ENCODE measurements around the gene OR2L5. TPM values are rescaled to one million over a fixed set of nuclear protein-coding genes. Genes with fewer than 3 reads are reported as not detected.

OR2L5 gene
- polyA plus RNA-seq (ENCODE audit: insufficient read length in 12 of 12): not detected
- long read RNA-seq, donor 1: 0 reads
- long read RNA-seq, donor 2: 0 reads
- long read RNA-seq, donor 3: 0 reads
- long read RNA-seq, donor 4: 0 reads
- long read RNA-seq, donor 5: 0 reads
- long read RNA-seq, donor 6: 0 reads
- long read RNA-seq, donor 7: 0 reads
- long read RNA-seq, donor 8: 0 reads
- long read RNA-seq, donor 9: 0 reads
- long read RNA-seq, donor 10: 0 reads
- long read RNA-seq, donor 11: 0 reads

- no peak for DNase-seq
These were observed at the start of gene OR2L5 for GRCh38 chr1:248013229-248013710. TSS of gene OR2L5 (plus strand) at chr1:248013660. CDS start at chr1:248021948, 8,288 bp downstream.

- no peak for DNase-seq
These were observed 48.5 kb upstream of the OR2L5 start, which contains the start of gene OR2AK2 for GRCh38 chr1:247964933-247965332. TSS of gene OR2AK2 (plus strand) at chr1:247965233. CDS start at chr1:247965377, 144 bp downstream.

GRCh38 chr1:247966532-247967204, 46.8 kb upstream of the OR2L5 start:
- DNase-seq: no peak

- no peak for DNase-seq
These were observed 20.5 kb upstream of the OR2L5 start for GRCh38 chr1:247992986-247993385.

GRCh38 chr1:247998811-247999210, 14.6 kb upstream of the OR2L5 start:
- no peak for DNase-seq

GRCh38 chr1:248000169-248000568, 13.3 kb upstream of the OR2L5 start:
- no peak for DNase-seq

GRCh38 chr1:248007778-248008177, 5.7 kb upstream of the OR2L5 start:
- DNase-seq: no peak

- no peak for DNase-seq
These were observed 3.8 kb upstream of the OR2L5 start for GRCh38 chr1:248009681-248010080.

- DNase-seq: no peak
These were observed 2.3 kb downstream of the OR2L5 start for GRCh38 chr1:248015803-248016202.

GRCh38 chr1:248029770-248030169, 16.3 kb downstream of the OR2L5 start, which contains the start of gene OR2L2:
TSS of gene OR2L2 (plus strand) at chr1:248030070. CDS start at chr1:248038268, 8,198 bp downstream.
- no peak for DNase-seq

- no peak for DNase-seq
These were observed 31.7 kb downstream of the OR2L5 start for GRCh38 chr1:248045209-248045608.

GRCh38 chr1:248046536-248046935, 33.1 kb downstream of the OR2L5 start, which contains the start of gene OR2L3:
TSS of gene OR2L3 (plus strand) at chr1:248046836. CDS start at chr1:248060682, 13,846 bp downstream.
- no peak for DNase-seq

- no peak for DNase-seq
These were observed 33.5 kb downstream of the OR2L5 start for GRCh38 chr1:248047008-248047407.

- DNase-seq: no peak
These were observed 41.2 kb downstream of the OR2L5 start for GRCh38 chr1:248054671-248055070.

GRCh38 chr1:248055261-248055660, 41.8 kb downstream of the OR2L5 start:
- no peak for DNase-seq

- DNase-seq: no peak
These were observed 51.6 kb downstream of the OR2L5 start for GRCh38 chr1:248065071-248065470.

GRCh38 chr1:248065604-248066003, 52.1 kb downstream of the OR2L5 start:
- no peak for DNase-seq

Other genes with a start within 250 kb of the OR2L5 start
- gene OR14A16, start 189.5 kb upstream of the OR2L5 start, polyA plus RNA-seq (ENCODE audit: insufficient read length in 12 of 12): not detected
- not detected for gene OR11L1, start 171.8 kb upstream of the OR2L5 start, polyA plus RNA-seq (ENCODE audit: insufficient read length in 12 of 12)
- gene TRIM58, start 156.5 kb upstream of the OR2L5 start, polyA plus RNA-seq (ENCODE audit: insufficient read length in 12 of 12): 1 to 10 TPM in 11 of 12 donors, not detected in 1; 1.2 to 7.8 (median 3.5) TPM
- gene OR2W3, start 118.1 kb upstream of the OR2L5 start, polyA plus RNA-seq (ENCODE audit: insufficient read length in 12 of 12): 1 to 10 TPM in 5 of 12 donors, under 1 TPM in 4, not detected in 3; 0.50 to 2.5 (median 1.0) TPM
- under 1 TPM in 2 of 12 donors, not detected in 10; 0.20 to 0.40 TPM for gene OR2T8, start 93.4 kb upstream of the OR2L5 start, polyA plus RNA-seq (ENCODE audit: insufficient read length in 12 of 12)
- not detected for gene OR2AJ1, start 88.8 kb upstream of the OR2L5 start, polyA plus RNA-seq (ENCODE audit: insufficient read length in 12 of 12)
- not detected for gene OR2L8, start 64.8 kb upstream of the OR2L5 start, polyA plus RNA-seq (ENCODE audit: insufficient read length in 12 of 12)
- not detected for gene OR2AK2, start 48.4 kb upstream of the OR2L5 start, polyA plus RNA-seq (ENCODE audit: insufficient read length in 12 of 12)
- under 1 TPM in 2 of 12 donors, not detected in 10; 0.05 to 0.07 TPM for gene OR2L2, start 16.4 kb downstream of the OR2L5 start, polyA plus RNA-seq (ENCODE audit: insufficient read length in 12 of 12)
- gene OR2L3, start 33.2 kb downstream of the OR2L5 start, polyA plus RNA-seq (ENCODE audit: insufficient read length in 12 of 12): not detected
- not detected for gene OR2L13, start 81.5 kb downstream of the OR2L5 start, polyA plus RNA-seq (ENCODE audit: insufficient read length in 12 of 12)
- gene OR2M5, start 131.5 kb downstream of the OR2L5 start, polyA plus RNA-seq (ENCODE audit: insufficient read length in 12 of 12): not detected
- gene OR2M2, start 161.2 kb downstream of the OR2L5 start, polyA plus RNA-seq (ENCODE audit: insufficient read length in 12 of 12): not detected
- under 1 TPM in 4 of 12 donors, not detected in 8; 0.03 to 0.04 (median 0.03) TPM for gene OR2M3, start 183.6 kb downstream of the OR2L5 start, polyA plus RNA-seq (ENCODE audit: insufficient read length in 12 of 12)
- gene OR2M4, start 217.8 kb downstream of the OR2L5 start, polyA plus RNA-seq (ENCODE audit: insufficient read length in 12 of 12): under 1 TPM in 6 of 12 donors, not detected in 6; 0.03 to 0.07 (median 0.04) TPM